Activated CD8-positive, alpha-beta T cell treated with anti-CD3 and anti-CD28 coated beads for 36 hours (primary cell): ENCODE data around the gene CPLX1. TPM values are rescaled to one million over a fixed set of nuclear protein-coding genes. Genes with fewer than 3 reads are reported as not detected.

Experiments
- ATAC-seq: fragments of 200-7000 bp; cut with Tn5 transposase; one replicate; pipeline ENCODE4 v1.10.0; 2021; ENCODE audit warnings: mild to moderate bottlenecking, moderate library complexity
- CTCF ChIA-PET: fragments of 350-600 bp; sonication (Branson Sonifier 250); formaldehyde crosslinking; loops from one replicate; lab custom pipeline; 2021; ENCODE audit warnings: antibody characterized with exemption; lab: Charles Lee
- POLR2A ChIA-PET: fragments of 350-600 bp; sonication (Branson Sonifier 250); formaldehyde crosslinking; loops from one replicate; lab custom pipeline; 2021; ENCODE audit warnings: antibody characterized with exemption; lab: Charles Lee
- DNase-seq: peaks from one replicate; pipeline ENCODE4 v3.0.0-alpha.2; 2020
- H3K27ac Mint-ChIP-seq: one replicate; pipeline ENCODE4 v1.8.0; 2021; ENCODE audit warnings: mild to moderate bottlenecking, mixed read lengths
- H3K27me3 Mint-ChIP-seq: one replicate; pipeline ENCODE4 v1.8.0; 2021; ENCODE audit warnings: mixed read lengths
- H3K36me3 Mint-ChIP-seq: one replicate; pipeline ENCODE4 v1.8.0; 2021; ENCODE audit warnings: low read depth, mixed read lengths
- H3K4me1 Mint-ChIP-seq: one replicate; pipeline ENCODE4 v1.8.0; 2021; ENCODE audit warnings: low read depth, mixed read lengths
- H3K4me3 Mint-ChIP-seq: one replicate; pipeline ENCODE4 v1.8.0; 2021; ENCODE audit warnings: mild to moderate bottlenecking, moderate library complexity, mixed read lengths
- H3K9me3 Mint-ChIP-seq: one replicate; pipeline ENCODE4 v1.8.0; 2021; ENCODE audit warnings: mixed read lengths
- intact Hi-C: fragments of 100-400 bp; cut with micrococcal nuclease; formaldehyde crosslinking; loops from one replicate; pipeline ENCODE4 v1.10.0; 2022
- total RNA-seq, 2 experiments: library from RNA; stranded (reverse); gene quantifications; one replicate each; pipeline ENCODE4 v1.2.3, GENCODE V29; 2021
- TF ChIP-seq, protein P1 (sequence below): fragments of 200-600 bp; IDR thresholded peaks from one replicate; pipeline ENCODE4 v1.8.0; 2022; ENCODE audit warnings: antibody characterized with exemption, mild to moderate bottlenecking

Gene CPLX1
- total RNA-seq, 2 experiments from 2014 or later: not detected

DNA sequence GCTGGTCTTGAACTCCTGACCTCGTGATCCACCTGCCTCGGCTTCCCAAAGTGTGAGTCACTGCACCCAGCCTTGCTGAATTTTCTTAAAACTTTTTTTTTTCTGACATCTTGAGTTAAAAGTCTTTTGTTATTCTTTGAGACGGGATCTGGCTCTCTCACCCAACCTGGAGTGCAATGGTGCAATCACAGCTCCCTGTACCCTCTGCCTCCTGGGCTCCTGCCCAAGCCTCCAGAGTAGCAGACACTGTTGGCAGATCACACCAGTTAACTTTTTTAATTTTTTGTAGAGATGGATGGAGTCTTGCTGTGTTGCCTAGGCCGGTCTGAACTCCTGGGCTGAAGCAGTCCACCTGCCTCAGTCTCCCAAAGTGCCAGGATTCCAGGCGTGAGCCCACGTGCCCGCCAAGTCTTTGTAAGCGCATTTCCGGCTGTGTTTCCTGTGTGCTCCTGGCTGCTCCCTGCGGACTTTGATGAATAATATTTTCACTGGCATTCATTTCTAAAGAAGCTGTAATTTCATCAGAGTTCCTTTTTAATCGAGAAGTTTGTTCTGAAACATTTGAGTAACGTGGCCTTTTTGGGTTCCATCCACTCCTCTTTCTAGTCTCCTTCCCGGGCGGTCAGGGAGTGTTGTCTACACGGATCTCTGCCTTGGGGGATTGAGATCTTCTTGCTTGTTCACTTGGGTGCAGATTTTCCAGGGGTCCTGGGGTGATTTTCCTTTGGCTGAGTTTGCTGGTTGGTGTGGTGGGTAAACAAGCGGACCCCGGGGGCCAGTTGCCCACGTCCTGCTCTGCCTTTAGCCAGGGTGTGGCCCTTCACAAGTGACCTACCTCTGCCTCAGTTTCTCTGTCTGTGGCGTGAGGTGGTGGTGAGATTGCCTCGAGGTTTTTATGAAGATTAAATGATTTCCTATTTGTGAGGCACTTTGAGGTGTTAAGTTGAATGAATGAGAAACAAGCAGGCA is 75.9 kb downstream of the CPLX1 start:
- Mint-ChIP-seq H3K27me3 (no peaks in the 10 kb centered on the region), H3K4me3 (no peak overlapping the region), H3K4me1 (no peaks in the 10 kb centered on the region), H3K36me3 (peaks cover 7% of the 10 kb centered on the region), H3K9me3 (no peaks in the 10 kb centered on the region), H3K27ac (no peak overlapping the region)
- ChIA-PET POLR2A (no interaction called here), CTCF (no interaction called here)
- TF ChIP-seq, protein P1, sequence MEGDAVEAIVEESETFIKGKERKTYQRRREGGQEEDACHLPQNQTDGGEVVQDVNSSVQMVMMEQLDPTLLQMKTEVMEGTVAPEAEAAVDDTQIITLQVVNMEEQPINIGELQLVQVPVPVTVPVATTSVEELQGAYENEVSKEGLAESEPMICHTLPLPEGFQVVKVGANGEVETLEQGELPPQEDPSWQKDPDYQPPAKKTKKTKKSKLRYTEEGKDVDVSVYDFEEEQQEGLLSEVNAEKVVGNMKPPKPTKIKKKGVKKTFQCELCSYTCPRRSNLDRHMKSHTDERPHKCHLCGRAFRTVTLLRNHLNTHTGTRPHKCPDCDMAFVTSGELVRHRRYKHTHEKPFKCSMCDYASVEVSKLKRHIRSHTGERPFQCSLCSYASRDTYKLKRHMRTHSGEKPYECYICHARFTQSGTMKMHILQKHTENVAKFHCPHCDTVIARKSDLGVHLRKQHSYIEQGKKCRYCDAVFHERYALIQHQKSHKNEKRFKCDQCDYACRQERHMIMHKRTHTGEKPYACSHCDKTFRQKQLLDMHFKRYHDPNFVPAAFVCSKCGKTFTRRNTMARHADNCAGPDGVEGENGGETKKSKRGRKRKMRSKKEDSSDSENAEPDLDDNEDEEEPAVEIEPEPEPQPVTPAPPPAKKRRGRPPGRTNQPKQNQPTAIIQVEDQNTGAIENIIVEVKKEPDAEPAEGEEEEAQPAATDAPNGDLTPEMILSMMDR: no peak
- DNase-seq (no peak), ATAC-seq (no peak)
- intact Hi-C loops: no loop called here

DNA sequence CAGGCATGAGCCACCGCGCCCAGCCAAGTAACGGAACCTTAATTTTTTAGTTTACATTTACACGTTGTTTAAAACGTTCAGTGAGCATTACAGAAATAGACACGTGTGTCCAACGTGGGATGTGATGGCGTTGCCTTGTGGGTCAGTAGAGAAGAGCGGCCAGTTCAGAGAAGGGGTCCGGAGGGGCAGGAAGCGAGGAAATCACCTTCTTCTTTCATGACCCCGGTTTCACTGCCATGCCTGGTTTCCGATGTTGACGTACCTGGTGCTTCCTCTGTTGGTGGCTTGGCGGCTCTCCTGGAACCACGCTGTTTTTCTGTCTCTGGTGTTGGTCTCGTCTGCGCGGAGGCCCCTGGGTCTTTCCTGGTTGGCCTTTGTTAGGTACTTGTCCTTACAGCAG is 77.5 kb downstream of the CPLX1 start:
- Mint-ChIP-seq H3K9me3 (no peaks in the 10 kb centered on the region), H3K27ac (no peak overlapping the region), H3K4me3 (no peak overlapping the region), H3K4me1 (no peaks in the 10 kb centered on the region), H3K27me3 (no peaks in the 10 kb centered on the region), H3K36me3 (peaks cover 11% of the 10 kb centered on the region)
- DNase-seq (no peak), ATAC-seq (no peak)
- CTCF ChIA-PET: no interaction called here
- POLR2A ChIA-PET: no interaction called here
- intact Hi-C loops: no loop called here
- TF ChIP-seq, protein P1: no peak

DNA sequence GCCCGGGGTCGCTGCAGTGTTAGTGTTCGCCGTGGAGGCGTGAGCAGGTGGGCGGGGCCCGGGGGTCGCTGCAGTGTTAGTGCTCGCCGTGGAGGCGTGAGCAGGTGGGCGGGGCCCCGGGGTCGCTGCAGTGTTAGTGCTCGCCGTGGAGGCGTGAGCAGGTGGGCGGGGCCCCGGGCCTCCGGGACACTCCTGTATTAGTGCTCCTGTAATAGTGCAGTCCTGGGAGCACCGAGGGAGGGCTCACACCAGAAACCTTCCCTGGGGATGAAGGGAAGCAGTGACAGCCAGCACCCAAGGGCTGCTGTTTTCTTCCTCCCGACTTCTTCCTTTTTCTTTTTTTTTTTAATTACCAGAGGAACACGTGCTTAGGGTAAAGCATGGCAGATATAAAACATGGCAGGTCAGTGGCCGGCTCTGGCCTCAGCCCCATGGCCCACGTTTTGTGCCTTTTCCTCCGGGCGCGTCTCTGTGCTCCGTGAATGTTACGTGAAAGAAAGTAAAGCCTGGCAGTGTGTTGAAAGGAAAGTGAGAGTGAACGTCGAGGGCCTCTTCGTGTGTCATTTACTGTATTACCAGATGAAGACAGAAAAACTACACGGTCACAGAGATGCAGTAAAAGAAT is 78.3 kb downstream of the CPLX1 start:
- DNase-seq: no peak
- no peak overlapping the region for H3K4me3 Mint-ChIP-seq

DNA sequence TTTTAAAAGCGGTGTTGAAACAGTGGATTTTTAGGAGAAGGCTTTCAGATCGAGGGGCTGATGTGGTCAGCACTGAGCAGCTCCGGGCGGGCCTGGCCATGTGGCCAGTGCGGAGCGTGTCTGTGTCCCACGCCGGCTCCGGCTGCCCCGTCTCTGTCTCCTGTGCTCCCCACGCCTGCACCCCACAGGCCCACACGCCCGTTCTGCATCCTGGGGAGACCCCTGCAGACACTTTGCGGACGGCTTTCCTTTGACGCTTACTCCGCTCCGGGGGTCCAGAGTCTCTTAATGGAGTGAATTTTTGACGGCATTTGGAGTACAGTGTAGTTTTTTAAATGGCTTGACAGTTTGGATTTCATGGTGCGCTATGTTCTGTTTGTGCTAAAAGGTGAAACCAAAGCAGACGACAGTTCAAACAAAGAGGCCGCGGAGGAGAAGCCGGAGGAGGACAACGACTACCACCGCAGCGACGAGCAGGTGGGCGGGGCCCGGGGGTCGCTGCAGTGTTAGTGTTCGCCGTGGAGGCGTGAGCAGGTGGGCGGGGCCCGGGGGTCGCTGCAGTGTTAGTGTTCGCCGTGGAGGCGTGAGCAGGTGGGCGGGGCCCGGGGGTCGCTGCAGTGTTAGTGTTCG is 81.6 kb downstream of the CPLX1 start:
- DNase-seq (no peak), ATAC-seq (no peak)
- Mint-ChIP-seq H3K36me3 (peaks cover 9% of the 10 kb centered on the region), H3K9me3 (no peaks in the 10 kb centered on the region), H3K4me1 (no peaks in the 10 kb centered on the region), H3K27ac (no peak overlapping the region), H3K4me3 (no peak overlapping the region), H3K27me3 (no peaks in the 10 kb centered on the region)
- intact Hi-C loops: no loop called here
- TF ChIP-seq, protein P1: no peak
- POLR2A ChIA-PET: no interaction called here
- CTCF ChIA-PET: no interaction called here

More for the DNA sequence above, 78.3 kb downstream of the CPLX1 start:
- Mint-ChIP-seq H3K4me1 (no peaks in the 10 kb centered on the region), H3K36me3 (peaks cover 11% of the 10 kb centered on the region), H3K9me3 (no peaks in the 10 kb centered on the region), H3K27ac (no peak overlapping the region), H3K27me3 (no peaks in the 10 kb centered on the region)
- intact Hi-C loops: no loop called here
- TF ChIP-seq, protein P1: no peak
- ChIA-PET POLR2A (no interaction called here), CTCF (no interaction called here)
- no peak for ATAC-seq
